Measurements from ENCODE around the gene PPP6R3. TPM values are rescaled to one million over a fixed set of nuclear protein-coding genes. Genes with fewer than 3 reads are reported as not detected.

The PPP6R3 gene
- total and polyA plus RNA-seq, 2 of the 8 experiments (the other 6 are each of a cell fraction or from before 2014, with no cell fraction given) = 44.6 to 150 TPM

DNA sequence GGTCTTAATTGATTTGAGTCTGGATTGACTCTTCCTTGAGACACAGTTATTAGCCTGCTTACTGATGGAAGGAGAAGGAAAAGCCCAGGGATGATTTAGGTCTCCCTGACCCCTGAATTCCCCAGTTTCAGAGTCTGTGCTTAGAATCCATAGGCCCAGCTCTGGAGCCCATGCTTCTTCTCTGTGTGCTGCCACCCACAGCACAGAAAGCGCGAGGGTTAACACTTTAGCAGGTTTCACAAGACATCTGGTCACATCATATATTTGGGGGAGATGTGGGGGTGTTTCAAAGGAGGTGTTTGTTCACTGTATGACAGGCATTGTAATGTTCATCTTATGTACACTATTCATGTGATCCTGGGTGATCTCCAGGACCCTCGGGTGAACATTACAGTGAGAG is 107.0 kb downstream of the PPP6R3 start:
- H2BK20ac ChIP-seq (ENCODE audit: low read length) = no peak overlapping the region
- DNase-seq (ENCODE audit: low read depth in 1 of 2, low spot score in 2 of 2) = no peak
- no peak overlapping the region for H3K18ac ChIP-seq (ENCODE audit: extremely low read depth, low read length)
- no peak for TF ChIP-seq SP2 (IDR thresholded peaks at IDR 0.05; ENCODE audit: low read length)
- no peak for TF ChIP-seq CBX5 (IDR thresholded peaks at IDR 0.05; ENCODE audit: low read depth, low read length)
- no peak for TF ChIP-seq EGR1 (IDR thresholded peaks at IDR 0.05; ENCODE audit: borderline replicate concordance, low read depth, low read length)
- no peak for TF ChIP-seq BACH1 (IDR thresholded peaks at IDR 0.05; ENCODE audit: low read length)
- no peak for TF ChIP-seq BRCA1 (IDR thresholded peaks at IDR 0.05; ENCODE audit: low read depth, low read length)
- TF ChIP-seq, protein P1, sequence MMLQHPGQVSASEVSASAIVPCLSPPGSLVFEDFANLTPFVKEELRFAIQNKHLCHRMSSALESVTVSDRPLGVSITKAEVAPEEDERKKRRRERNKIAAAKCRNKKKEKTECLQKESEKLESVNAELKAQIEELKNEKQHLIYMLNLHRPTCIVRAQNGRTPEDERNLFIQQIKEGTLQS (IDR thresholded peaks at IDR 0.05; ENCODE audit: insufficient read depth, low read depth, low read length) = no peak
- TF ChIP-seq RFX5 (IDR thresholded peaks at IDR 0.05; ENCODE audit: borderline replicate concordance, low read depth, low read length) = no peak
- no peak for TF ChIP-seq RAD21 (IDR thresholded peaks at IDR 0.05 in 1 of 2, conservative IDR thresholded peaks at IDR 0.05 in 1 of 2; ENCODE audit: low read depth in 2 of 2, low read length in 2 of 2)
- no peak overlapping the region for H2BK5ac ChIP-seq (ENCODE audit: low read depth, low read length)
- 88% methylated on average over 3 of the region's 3 CpGs; no CpG with 5 or more reads in 1 of the 2 experiments for WGBS, 2 experiments (ENCODE audit: extremely low coverage in 1 of 2, insufficient coverage in 1 of 2, insufficient read length in 1 of 2, insufficient replicate concordance in 2 of 2, low coverage in 1 of 2, low lambda C conversion rate in 2 of 2, missing lambda C conversion rate in 1 of 2)
- no peaks in the 10 kb centered on the region for H3K23me2 ChIP-seq (ENCODE audit: low read depth, low read length)
- H4K5ac ChIP-seq (ENCODE audit: insufficient read length, low read depth, low read length) = no peak overlapping the region
- no peak overlapping the region for H3K56ac ChIP-seq (replicated peaks; ENCODE audit: insufficient read length, low read depth, low read length)
- no peaks in the 10 kb centered on the region; a peak in 1 of 7 replicates for H3K4me1 ChIP-seq (replicated peaks in 1 of 4; ENCODE audit: control insufficient read depth in 3 of 4, insufficient read depth in 4 of 4, low read length in 3 of 4)
- H3K4ac ChIP-seq (replicated peaks; ENCODE audit: insufficient read length, low read depth, low read length) = no peak overlapping the region
- no peak overlapping the region for H4K91ac ChIP-seq (replicated peaks; ENCODE audit: insufficient read length, low read length)
- no peak overlapping the region for H2AFZ ChIP-seq (ENCODE audit: low read length)
- H3K79me2 ChIP-seq (ENCODE audit: control insufficient read depth in 1 of 2, insufficient read depth in 2 of 2, low read length in 2 of 2) = peaks cover 0 to 17% of the 10 kb centered on the region in 2 experiments; a peak in 2 of 4 replicates
- peaks cover 4% of the 10 kb centered on the region; the same call in 1 of the 2 replicates for H3K79me1 ChIP-seq (ENCODE audit: low read depth, low read length)
- CTCF ChIA-PET (ENCODE audit: partially characterized antibody) = no interaction called here
- peaks cover 13 to 71% (median 53%) of the 10 kb centered on the region in 4 experiments for H3K36me3 ChIP-seq (ENCODE audit: control insufficient read depth in 2 of 4, insufficient read depth in 4 of 4, low read length in 3 of 4)
- H4K8ac ChIP-seq (ENCODE audit: extremely low read depth, insufficient read depth, low read length) = no peak overlapping the region
- POLR2A ChIA-PET (ENCODE audit: partially characterized antibody) = no interaction called here
- peak overlapping the region in 1 of 4 experiments; percentile 34; a peak in 1 of 7 replicates for H3K9ac ChIP-seq (replicated peaks in 1 of 4; ENCODE audit: extremely low read depth in 1 of 4, low read depth in 3 of 4, low read length in 3 of 4)
- H3K9me3 ChIP-seq (ENCODE audit: insufficient read depth in 2 of 2, low read depth in 1 of 2, low read length in 1 of 2) = no peaks in the 10 kb centered on the region
- no peak overlapping the region for H3K23ac ChIP-seq (ENCODE audit: insufficient read length)
- no peak overlapping the region for H3K27ac ChIP-seq (ENCODE audit: low read depth, low read length)
- H3K27me3 ChIP-seq (replicated peaks in 1 of 4; ENCODE audit: control insufficient read depth in 3 of 4, extremely low read depth in 1 of 4, insufficient read depth in 3 of 4, low read length in 3 of 4) = no peaks in the 10 kb centered on the region
- H2BK12ac ChIP-seq (ENCODE audit: low read depth, low read length) = no peak overlapping the region
- H2BK15ac ChIP-seq (ENCODE audit: low read length) = no peak overlapping the region
- no peak for FAIRE-seq
- no peak overlapping the region for H3K14ac ChIP-seq (ENCODE audit: insufficient read length)
- H2AK5ac ChIP-seq (ENCODE audit: low read depth, low read length) = no peak overlapping the region
- H3K4me2 ChIP-seq (ENCODE audit: insufficient read depth in 1 of 2, low read depth in 2 of 2, low read length in 2 of 2) = no peak overlapping the region
- peaks cover 3 to 4% of the 10 kb centered on the region in 2 experiments for H4K20me1 ChIP-seq (replicated peaks in 1 of 2; ENCODE audit: control insufficient read depth in 1 of 2, insufficient read depth in 2 of 2, low read length in 2 of 2)
- no peak overlapping the region for H3K4me3 ChIP-seq (ENCODE audit: extremely low read depth in 1 of 4, insufficient read depth in 2 of 4, low read depth in 3 of 4, low read length in 4 of 4)
- no peak overlapping the region for H2BK120ac ChIP-seq (replicated peaks; ENCODE audit: low read depth, low read length)
